ENCODE data around the gene PFDN2. TPM values are rescaled to one million over a fixed set of nuclear protein-coding genes. Genes with fewer than 3 reads are reported as not detected.

Gene PFDN2
- total and polyA plus RNA-seq, 10 of the 15 experiments (the other 5 are each of a cell fraction or from before 2014, with no cell fraction given): 30.0 to 141 (median 80.5) TPM

DNA sequence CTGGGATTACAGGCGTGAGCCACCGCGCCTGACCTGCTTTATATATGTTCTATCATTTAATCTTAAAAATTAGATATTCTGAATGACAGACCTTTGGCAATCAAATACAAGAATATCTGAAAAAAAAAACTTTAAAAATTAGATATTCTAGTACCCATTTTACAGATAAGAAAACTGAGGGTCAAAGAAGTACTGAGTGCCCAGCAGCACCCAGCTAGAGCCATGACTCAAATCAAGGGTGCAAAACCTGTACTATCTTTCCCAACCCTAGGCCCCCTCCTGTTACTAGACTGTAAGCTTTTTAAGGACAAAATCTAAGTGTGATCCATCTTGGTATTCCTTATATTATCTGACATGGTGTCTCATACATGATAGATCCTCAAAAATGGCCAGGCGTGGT, 56.4 kb downstream of the PFDN2 start:
- SMC1A ChIA-PET (ENCODE audit: uncharacterized antibody, unreplicated experiment): interaction anchor here (1.5 to 2.5 kb wide), 3 partner anchors 21 to 66 kb away, joined by 4 to 7 read pairs (median 4); partner anchors contain the start of gene KLHDC9
- Histone ChIP-seq H3K27ac (ENCODE audit: control insufficient read depth, insufficient read depth) (no peak overlapping the region), H4K20me1 (ENCODE audit: control insufficient read depth, insufficient read depth) (peaks cover 4% of the 10 kb centered on the region; the same call in 1 of the 2 replicates)
- TF ChIP-seq, protein P1, sequence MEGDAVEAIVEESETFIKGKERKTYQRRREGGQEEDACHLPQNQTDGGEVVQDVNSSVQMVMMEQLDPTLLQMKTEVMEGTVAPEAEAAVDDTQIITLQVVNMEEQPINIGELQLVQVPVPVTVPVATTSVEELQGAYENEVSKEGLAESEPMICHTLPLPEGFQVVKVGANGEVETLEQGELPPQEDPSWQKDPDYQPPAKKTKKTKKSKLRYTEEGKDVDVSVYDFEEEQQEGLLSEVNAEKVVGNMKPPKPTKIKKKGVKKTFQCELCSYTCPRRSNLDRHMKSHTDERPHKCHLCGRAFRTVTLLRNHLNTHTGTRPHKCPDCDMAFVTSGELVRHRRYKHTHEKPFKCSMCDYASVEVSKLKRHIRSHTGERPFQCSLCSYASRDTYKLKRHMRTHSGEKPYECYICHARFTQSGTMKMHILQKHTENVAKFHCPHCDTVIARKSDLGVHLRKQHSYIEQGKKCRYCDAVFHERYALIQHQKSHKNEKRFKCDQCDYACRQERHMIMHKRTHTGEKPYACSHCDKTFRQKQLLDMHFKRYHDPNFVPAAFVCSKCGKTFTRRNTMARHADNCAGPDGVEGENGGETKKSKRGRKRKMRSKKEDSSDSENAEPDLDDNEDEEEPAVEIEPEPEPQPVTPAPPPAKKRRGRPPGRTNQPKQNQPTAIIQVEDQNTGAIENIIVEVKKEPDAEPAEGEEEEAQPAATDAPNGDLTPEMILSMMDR (IDR thresholded peaks at IDR 0.05 in 2 of 3, conservative IDR thresholded peaks at IDR 0.05 in 1 of 3; ENCODE audit: control insufficient read depth in 2 of 3, extremely low read depth in 1 of 3, insufficient read depth in 1 of 3, low read depth in 3 of 3, low read length in 3 of 3): no peak
- no peak for TF ChIP-seq KLF5 (IDR thresholded peaks at IDR 0.05; ENCODE audit: partially characterized antibody)
- TF ChIP-seq HDAC2 (IDR thresholded peaks at IDR 0.05): no peak
- no peak for TF ChIP-seq ZSCAN29 (IDR thresholded peaks at IDR 0.05)
- no peak for TF ChIP-seq POLR2AphosphoS5 (IDR thresholded peaks at IDR 0.05; ENCODE audit: low read length)
- no peak for TF ChIP-seq RELA (IDR thresholded peaks at IDR 0.05; ENCODE audit: borderline replicate concordance, partially characterized antibody)
- no peak for TF ChIP-seq IKZF2 (IDR thresholded peaks at IDR 0.05)
- no peak for TF ChIP-seq CEBPB (IDR thresholded peaks at IDR 0.05; ENCODE audit: borderline replicate concordance in 1 of 2, low read depth in 2 of 2, low read length in 2 of 2)
- TF ChIP-seq JUNB (IDR thresholded peaks at IDR 0.05): no peak
- TF ChIP-seq, protein P2, sequence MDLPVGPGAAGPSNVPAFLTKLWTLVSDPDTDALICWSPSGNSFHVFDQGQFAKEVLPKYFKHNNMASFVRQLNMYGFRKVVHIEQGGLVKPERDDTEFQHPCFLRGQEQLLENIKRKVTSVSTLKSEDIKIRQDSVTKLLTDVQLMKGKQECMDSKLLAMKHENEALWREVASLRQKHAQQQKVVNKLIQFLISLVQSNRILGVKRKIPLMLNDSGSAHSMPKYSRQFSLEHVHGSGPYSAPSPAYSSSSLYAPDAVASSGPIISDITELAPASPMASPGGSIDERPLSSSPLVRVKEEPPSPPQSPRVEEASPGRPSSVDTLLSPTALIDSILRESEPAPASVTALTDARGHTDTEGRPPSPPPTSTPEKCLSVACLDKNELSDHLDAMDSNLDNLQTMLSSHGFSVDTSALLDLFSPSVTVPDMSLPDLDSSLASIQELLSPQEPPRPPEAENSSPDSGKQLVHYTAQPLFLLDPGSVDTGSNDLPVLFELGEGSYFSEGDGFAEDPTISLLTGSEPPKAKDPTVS (IDR thresholded peaks at IDR 0.05; ENCODE audit: low read depth, low read length): no peak
- no peak for TF ChIP-seq CBFB (IDR thresholded peaks at IDR 0.05; ENCODE audit: low read depth)
- TF ChIP-seq, protein P3, sequence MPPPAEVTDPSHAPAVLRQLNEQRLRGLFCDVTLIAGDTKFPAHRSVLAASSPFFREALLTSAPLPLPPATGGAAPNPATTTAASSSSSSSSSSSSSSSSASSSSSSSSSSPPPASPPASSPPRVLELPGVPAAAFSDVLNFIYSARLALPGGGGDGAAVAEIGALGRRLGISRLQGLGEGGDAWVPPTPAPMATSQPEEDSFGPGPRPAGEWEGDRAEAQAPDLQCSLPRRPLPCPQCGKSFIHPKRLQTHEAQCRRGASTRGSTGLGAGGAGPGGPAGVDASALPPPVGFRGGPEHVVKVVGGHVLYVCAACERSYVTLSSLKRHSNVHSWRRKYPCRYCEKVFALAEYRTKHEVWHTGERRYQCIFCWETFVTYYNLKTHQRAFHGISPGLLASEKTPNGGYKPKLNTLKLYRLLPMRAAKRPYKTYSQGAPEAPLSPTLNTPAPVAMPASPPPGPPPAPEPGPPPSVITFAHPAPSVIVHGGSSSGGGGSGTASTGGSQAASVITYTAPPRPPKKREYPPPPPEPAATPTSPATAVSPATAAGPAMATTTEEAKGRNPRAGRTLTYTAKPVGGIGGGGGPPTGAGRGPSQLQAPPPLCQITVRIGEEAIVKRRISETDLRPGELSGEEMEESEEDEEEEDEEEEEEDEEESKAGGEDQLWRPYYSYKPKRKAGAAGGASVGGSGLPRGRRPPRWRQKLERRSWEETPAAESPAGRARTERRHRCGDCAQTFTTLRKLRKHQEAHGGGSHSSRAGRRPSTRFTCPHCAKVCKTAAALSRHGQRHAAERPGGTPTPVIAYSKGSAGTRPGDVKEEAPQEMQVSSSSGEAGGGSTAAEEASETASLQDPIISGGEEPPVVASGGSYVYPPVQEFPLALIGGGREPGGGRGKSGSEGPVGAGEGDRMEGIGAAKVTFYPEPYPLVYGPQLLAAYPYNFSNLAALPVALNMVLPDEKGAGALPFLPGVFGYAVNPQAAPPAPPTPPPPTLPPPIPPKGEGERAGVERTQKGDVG (CRISPR knock-in tag; IDR thresholded peaks at IDR 0.05): no peak
- TF ChIP-seq, protein P4, sequence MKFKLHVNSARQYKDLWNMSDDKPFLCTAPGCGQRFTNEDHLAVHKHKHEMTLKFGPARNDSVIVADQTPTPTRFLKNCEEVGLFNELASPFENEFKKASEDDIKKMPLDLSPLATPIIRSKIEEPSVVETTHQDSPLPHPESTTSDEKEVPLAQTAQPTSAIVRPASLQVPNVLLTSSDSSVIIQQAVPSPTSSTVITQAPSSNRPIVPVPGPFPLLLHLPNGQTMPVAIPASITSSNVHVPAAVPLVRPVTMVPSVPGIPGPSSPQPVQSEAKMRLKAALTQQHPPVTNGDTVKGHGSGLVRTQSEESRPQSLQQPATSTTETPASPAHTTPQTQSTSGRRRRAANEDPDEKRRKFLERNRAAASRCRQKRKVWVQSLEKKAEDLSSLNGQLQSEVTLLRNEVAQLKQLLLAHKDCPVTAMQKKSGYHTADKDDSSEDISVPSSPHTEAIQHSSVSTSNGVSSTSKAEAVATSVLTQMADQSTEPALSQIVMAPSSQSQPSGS (IDR thresholded peaks at IDR 0.05; ENCODE audit: low read length): no peak
- TF ChIP-seq RB1 (IDR thresholded peaks at IDR 0.05; ENCODE audit: borderline replicate concordance): no peak
- TF ChIP-seq RCOR1 (conservative IDR thresholded peaks at IDR 0.05; ENCODE audit: low read depth, low read length): no peak
- TF ChIP-seq BHLHE40 (IDR thresholded peaks at IDR 0.05; ENCODE audit: borderline replicate concordance in 1 of 2, low read depth in 2 of 2, low read length in 1 of 2): no peak
- no peak for TF ChIP-seq MEF2B (IDR thresholded peaks at IDR 0.05; ENCODE audit: partially characterized antibody, poor library complexity, severe bottlenecking)

More for the DNA sequence above, 56.4 kb downstream of the PFDN2 start:
- H3K36me3 ChIP-seq (ENCODE audit: control insufficient read depth in 2 of 2, insufficient read depth in 2 of 2, low read length in 1 of 2): peaks cover 2 to 9% of the 10 kb centered on the region in 2 experiments; a peak in 2 of 4 replicates
- DNase-seq (ENCODE audit: low read depth, low spot score): no peak
- intact Hi-C loops (cut with micrococcal nuclease; ENCODE audit: unreplicated experiment) (no loop called here), in situ Hi-C loops (cut with MboI) (no loop called here)
- ChIA-PET RAD21 (ENCODE audit: unreplicated experiment) (interaction anchor here (1.0 kb wide), 1 partner anchor 20 kb away, joined by 3 read pairs; no protein-coding TSS in a partner anchor), CTCF (interaction anchor here (0.8 to 2.4 kb wide), 5 partner anchors 14 to 105 kb away, joined by 3 to 11 read pairs (median 4); partner anchors contain the start of genes PPOX and TSTD1), POLR2A (interaction anchor here (0.6 to 1.3 kb wide), 5 partner anchors 8 to 109 kb away, joined by 3 to 5 read pairs (median 3); partner anchors contain the start of genes ARHGAP30, NIT1 and PFDN2)
- no peaks in the 10 kb centered on the region for H3K9me3 ChIP-seq (replicated peaks; ENCODE audit: control insufficient read depth, insufficient read depth, low read length)
- FAIRE-seq: no peak
- H3K79me2 ChIP-seq (ENCODE audit: control insufficient read depth, insufficient read depth, low read length): peaks cover 41% of the 10 kb centered on the region
- no peak overlapping the region for H2AFZ ChIP-seq (ENCODE audit: control insufficient read depth, low read depth, low read length)
- H3K27me3 ChIP-seq (replicated peaks in 1 of 2; ENCODE audit: control insufficient read depth in 2 of 2, insufficient read depth in 2 of 2, low read length in 1 of 2): no peaks in the 10 kb centered on the region
- ATAC-seq: no peak
- no peak overlapping the region for H3K4me2 ChIP-seq (ENCODE audit: control insufficient read depth, insufficient read depth)
- H3K9ac ChIP-seq (ENCODE audit: control insufficient read depth, insufficient read depth, low read length): no peak overlapping the region
- no TSS peak for BruUV-seq (replicated peaks)
- H3K4me1 ChIP-seq (ENCODE audit: control insufficient read depth, insufficient read depth, low read length): peaks cover 9% of the 10 kb centered on the region; the same call in 1 of the 2 replicates
- 94% methylated on average over 4 of the region's 4 CpGs for WGBS (ENCODE audit: insufficient coverage, insufficient replicate concordance, low lambda C conversion rate, missing lambda C conversion rate)
- H3K4me3 ChIP-seq: no peak overlapping the region
